GM23338 (cell line): Measurements from ENCODE around the gene HMGB4. TPM values are rescaled to one million over a fixed set of nuclear protein-coding genes. Genes with fewer than 3 reads are reported as not detected.

Experiments
- ATAC-seq: fragments of 200-7000 bp; cut with Tn5 transposase; 3 replicates; pipeline ENCODE4 v1.9.1; 2020
- DNase-seq: peaks from one replicate; pipeline ENCODE4 v3.0.0-alpha.2; 2015; ENCODE audit warnings: low spot score
- H2AFZ ChIP-seq: fragments of 200-600 bp; sonication (generic); 2 replicates; pipeline ENCODE4 v1.8.0; 2016; ENCODE audit warnings: antibody characterized with exemption, mild to moderate bottlenecking, moderate library complexity
- H3F3A ChIP-seq: fragments of 200-600 bp; sonication (generic); replicated peaks from 2 replicates; pipeline ENCODE4 v1.8.0; 2017; ENCODE audit warnings: antibody characterized with exemption, mixed run types, low read depth
- H3K27ac ChIP-seq: fragments of 200-600 bp; sonication (generic); 2 replicates; pipeline ENCODE4 v1.6.1; 2016; ENCODE audit warnings: low read depth
- H3K27me3 ChIP-seq: fragments of 200-600 bp; sonication (generic); 2 replicates; pipeline ENCODE4 v1.8.0; 2016; ENCODE audit warnings: mild to moderate bottlenecking, mixed run types, moderate library complexity; ENCODE audit not compliant: insufficient read depth
- H3K36me3 ChIP-seq: fragments of 200-600 bp; sonication (generic); 2 replicates; pipeline ENCODE4 v1.8.0; 2016; ENCODE audit warnings: mild to moderate bottlenecking; ENCODE audit not compliant: insufficient read depth
- H3K4me1 ChIP-seq: fragments of 200-600 bp; sonication (generic); 2 replicates; pipeline ENCODE4 v1.8.0; 2016; ENCODE audit warnings: mild to moderate bottlenecking, moderate library complexity; ENCODE audit not compliant: insufficient read depth
- H3K4me2 ChIP-seq: fragments of 200-600 bp; sonication (generic); 2 replicates; pipeline ENCODE4 v1.7.1; 2017; ENCODE audit warnings: mixed run types
- H3K4me3 ChIP-seq: fragments of 200-600 bp; sonication (generic); 2 replicates; pipeline ENCODE4 v1.6.1; 2016; ENCODE audit warnings: mixed run types
- H3K79me2 ChIP-seq: fragments of 200-600 bp; sonication (generic); replicated peaks from 2 replicates; pipeline ENCODE4 v1.8.0; 2017; ENCODE audit warnings: mild to moderate bottlenecking; ENCODE audit not compliant: insufficient read depth
- H3K9me2 ChIP-seq: fragments of 200-600 bp; sonication (generic); 2 replicates; pipeline ENCODE4 v1.8.0; 2017; ENCODE audit not compliant: insufficient read depth
- H4K20me1 ChIP-seq: fragments of 200-600 bp; sonication (generic); replicated peaks from 2 replicates; pipeline ENCODE4 v1.8.0; 2017; ENCODE audit warnings: mild to moderate bottlenecking; ENCODE audit not compliant: insufficient read depth
- H3K27ac Mint-ChIP-seq: 2 replicates; pipeline ENCODE4 v1.8.0; 2020; ENCODE audit warnings: inconsistent platforms, mild to moderate bottlenecking, moderate library complexity, mixed read lengths
- H3K27me3 Mint-ChIP-seq: 3 replicates; pipeline ENCODE4 v1.8.0; 2022; ENCODE audit warnings: low read depth, mild to moderate bottlenecking, moderate library complexity, mixed read lengths, inconsistent platforms; ENCODE audit not compliant: insufficient read depth, poor library complexity
- H3K36me3 Mint-ChIP-seq: 3 replicates; pipeline ENCODE4 v1.8.0; 2021; ENCODE audit warnings: low read depth, mild to moderate bottlenecking, inconsistent platforms, moderate library complexity, mixed read lengths
- H3K4me1 Mint-ChIP-seq: 3 replicates; pipeline ENCODE4 v1.8.0; 2020; ENCODE audit warnings: mild to moderate bottlenecking, inconsistent platforms, mixed read lengths
- H3K4me3 Mint-ChIP-seq: 3 replicates; pipeline ENCODE4 v1.8.0; 2021; ENCODE audit warnings: moderate library complexity, mild to moderate bottlenecking, inconsistent platforms, mixed read lengths
- H3K9me3 Mint-ChIP-seq: 3 replicates; pipeline ENCODE4 v1.8.0; 2020; ENCODE audit warnings: moderate library complexity, mild to moderate bottlenecking, inconsistent platforms, mixed read lengths
- CREB1 ChIP-seq: fragments of 250-450 bp; sonication (Bioruptor Pico); IDR thresholded peaks from 2 replicates; pipeline ENCODE4 v1.5.0; 2020; ENCODE audit warnings: low read depth, mild to moderate bottlenecking, moderate library complexity
- CTCF ChIP-seq, 2 experiments: fragments of 200-600 bp in 1 of 2; sonication (generic) in 1 of 2; conservative IDR thresholded peaks; 2 replicates each; pipeline versions ENCODE4 v1.5.1 to v1.6.1; 2016 to 2017; ENCODE audit warnings: antibody characterized with exemption in 2 of 2, low read depth in 2 of 2, mild to moderate bottlenecking in 2 of 2, moderate library complexity in 1 of 2
- ETS1 ChIP-seq: IDR thresholded peaks from 2 replicates; pipeline ENCODE4 v1.6.1; 2016; ENCODE audit warnings: antibody characterized with exemption
- EZH2 ChIP-seq: fragments of 200-600 bp; sonication (generic); IDR thresholded peaks from one replicate; pipeline ENCODE4 v1.8.0; 2017; ENCODE audit warnings: antibody characterized with exemption, mild to moderate bottlenecking, low read depth; ENCODE audit not compliant: unreplicated experiment
- EZH2phosphoT487 ChIP-seq: fragments of 200-600 bp; sonication (generic); IDR thresholded peaks from one replicate; pipeline ENCODE4 v1.8.1; 2018; ENCODE audit warnings: antibody characterized with exemption; ENCODE audit not compliant: unreplicated experiment
- JUNB ChIP-seq: IDR thresholded peaks from one replicate; pipeline ENCODE4 v1.6.1; 2016; ENCODE audit warnings: antibody characterized with exemption; ENCODE audit not compliant: unreplicated experiment
- NANOG ChIP-seq: IDR thresholded peaks from 2 replicates; pipeline ENCODE4 v1.6.1; 2016; ENCODE audit warnings: antibody characterized with exemption, borderline replicate concordance
- POLR2AphosphoS5 ChIP-seq: IDR thresholded peaks from 2 replicates; pipeline ENCODE4 v1.6.1; 2016; ENCODE audit warnings: antibody characterized with exemption, low read depth
- REST ChIP-seq: IDR thresholded peaks from one replicate; pipeline ENCODE4 v1.6.1; 2018; ENCODE audit warnings: antibody characterized with exemption; ENCODE audit not compliant: unreplicated experiment
- STAT1 ChIP-seq: IDR thresholded peaks from one replicate; pipeline ENCODE4 v1.6.1; 2016; ENCODE audit warnings: antibody characterized with exemption; ENCODE audit not compliant: unreplicated experiment
- ZNF114 ChIP-seq: fragments of 250-450 bp; sonication (Bioruptor Pico); IDR thresholded peaks from 2 replicates; pipeline ENCODE4 v1.5.0; 2020; ENCODE audit warnings: mild to moderate bottlenecking, moderate library complexity
- ZNF331 ChIP-seq: fragments of 250-450 bp; sonication (Bioruptor Pico); IDR thresholded peaks from 2 replicates; pipeline ENCODE4 v1.5.0; 2020; ENCODE audit warnings: low read depth, mild to moderate bottlenecking, moderate library complexity
- ZNF462 ChIP-seq: fragments of 250-450 bp; sonication (Bioruptor Pico); IDR thresholded peaks from 2 replicates; pipeline ENCODE4 v1.5.0; 2020; ENCODE audit warnings: mild to moderate bottlenecking, moderate library complexity
- polyA plus RNA-seq: library from polyadenylated mRNA; unstranded; fragments of >200 nt; fragmentation: Nextera tagmentation; extraction: Ambion mirVana; gene quantifications from 2 replicates; pipeline ENCODE4 v1.2.1, GENCODE V29; 2016
- total RNA-seq: library from RNA; depleted of rRNA; stranded (reverse); fragments of >200 nt; shearing (Covaris generic); gene quantifications from 2 replicates; pipeline ENCODE4 v1.2.3, GENCODE V29; 2014

Gene HMGB4
- total and polyA plus RNA-seq, 2 experiments from 2014 or later, result not detected

- Histone ChIP-seq H3K4me2 (no peak overlapping the region), H3K27me3 (no peaks in the 10 kb centered on the region), H3K36me3 (no peaks in the 10 kb centered on the region), H3K9me2 (peaks cover 9% of the 10 kb centered on the region), H3F3A (no peaks in the 10 kb centered on the region), H3K79me2 (no peaks in the 10 kb centered on the region), H2AFZ (no peak overlapping the region), H3K4me1 (no peaks in the 10 kb centered on the region), H4K20me1 (no peaks in the 10 kb centered on the region; the same call in 1 of the 2 replicates), H3K27ac (no peak overlapping the region), H3K4me3 (no peak overlapping the region)
- Mint-ChIP-seq H3K36me3 (peaks cover 10% of the 10 kb centered on the region), H3K9me3 (peaks cover 3% of the 10 kb centered on the region; the same call in 1 of the 3 replicates), H3K4me3 (no peak overlapping the region), H3K27me3 (no peaks in the 10 kb centered on the region), H3K4me1 (peaks cover 4% of the 10 kb centered on the region; the same call in 2 of the 3 replicates), H3K27ac (no peak overlapping the region; the same call in 1 of the 2 replicates)
- TF ChIP-seq NANOG (no peak), ZNF462 (CRISPR knock-in tag) (no peak), POLR2AphosphoS5 (no peak), ETS1 (no peak), REST (no peak), CTCF (conservative IDR thresholded peaks at IDR 0.05; ENCODE audit: low read depth in 2 of 2) (no peak), ZNF331 (no peak), CREB1 (CRISPR knock-in tag) (no peak), STAT1 (no peak), EZH2 (no peak), ZNF114 (CRISPR knock-in tag) (no peak), EZH2phosphoT487 (no peak), JUNB (no peak)
- DNase-seq (no peak), ATAC-seq (no peak)
Observed at GRCh38 chr1:33878392-33878791, 14.5 kb downstream of the HMGB4 start.
